SK-N-SH (cell line): Measurements from ENCODE around the gene BMAL1.

Experiments
- CTCF ChIP-seq: fragments of 200-600 bp; sonication (generic); IDR thresholded peaks from 2 replicates; pipeline ENCODE4 v1.6.1; 2017; ENCODE audit warnings: antibody characterized with exemption, mild to moderate bottlenecking, moderate library complexity
- MAX ChIP-seq: IDR thresholded peaks from 2 replicates; pipeline ENCODE4 v1.4.0; 2012; ENCODE audit warnings: low read depth
- MEF2A ChIP-seq: IDR thresholded peaks from 2 replicates; pipeline ENCODE4 v1.4.0; 2012; ENCODE audit warnings: low read depth, borderline replicate concordance
- POLR2AphosphoS5 ChIP-seq: IDR thresholded peaks from 2 replicates; pipeline ENCODE4 v1.6.1; 2012; ENCODE audit warnings: low read depth, low read length
- USF2 ChIP-seq: fragments of 150-350 bp; IDR thresholded peaks from 2 replicates; pipeline ENCODE4 v1.6.1; 2017; ENCODE audit warnings: antibody characterized with exemption, low read length, low read depth, borderline replicate concordance

GRCh38 chr11:13349046-13349445 lies 71.5 kb downstream of the BMAL1 start:
- no peak for TF ChIP-seq MEF2A
- no peak for TF ChIP-seq USF2
- no peak for TF ChIP-seq POLR2AphosphoS5
- TF ChIP-seq CTCF = no peak
- no peak for TF ChIP-seq MAX
